RPMI8226 (cell line): ENCODE results near the gene KANSL1.
"Not testable (repeated sequence)": the region's sequence is repeated elsewhere in the genome, so short reads cannot be mapped to it uniquely, and the experiment has no call there.

Experiments
- DNase-seq: peaks from one replicate; pipeline ENCODE4 v3.0.0-alpha.2; 2015

Gene KANSL1

GRCh38 chr17:46192439-46193150 is 634 bp downstream of the KANSL1 start:
- peak; percentile 71 for DNase-seq

- no peak for DNase-seq
Observed at GRCh38 chr17:46192189-46192438, 1.1 kb downstream of the KANSL1 start.

- peak; percentile 40 for DNase-seq
Observed at GRCh38 chr17:46191322-46192188, 1.7 kb downstream of the KANSL1 start.

- no peak for DNase-seq
Observed at GRCh38 chr17:46190763-46191162, 2.5 kb downstream of the KANSL1 start.

- DNase-seq = not testable (repeated sequence)
Observed at GRCh38 chr17:46186827-46187235, 6.4 kb downstream of the KANSL1 start.

- DNase-seq = no peak
Observed at GRCh38 chr17:46184696-46185095, 8.5 kb downstream of the KANSL1 start.

GRCh38 chr17:46183383-46183782 is 9.8 kb downstream of the KANSL1 start:
- DNase-seq = not testable (repeated sequence)

GRCh38 chr17:46182961-46183360 is 10.3 kb downstream of the KANSL1 start:
- no peak for DNase-seq

- no peak for DNase-seq
Observed at GRCh38 chr17:46181940-46182339, 11.3 kb downstream of the KANSL1 start.

- DNase-seq = not testable (repeated sequence)
Observed at GRCh38 chr17:46181316-46181715, 11.9 kb downstream of the KANSL1 start.

- no peak for DNase-seq
Observed at GRCh38 chr17:46180892-46181274, 12.3 kb downstream of the KANSL1 start.

- DNase-seq = not testable (repeated sequence)
Observed at GRCh38 chr17:46180185-46180891, 12.9 kb downstream of the KANSL1 start.

- DNase-seq = no peak
Observed at GRCh38 chr17:46179375-46179999, 13.7 kb downstream of the KANSL1 start.

- no peak for DNase-seq
Observed at GRCh38 chr17:46178550-46179214, 14.5 kb downstream of the KANSL1 start.

GRCh38 chr17:46176975-46177374 is 16.3 kb downstream of the KANSL1 start:
- no peak for DNase-seq

GRCh38 chr17:46175891-46176290 is 17.3 kb downstream of the KANSL1 start:
- no peak for DNase-seq

GRCh38 chr17:46173153-46173552 is 20.1 kb downstream of the KANSL1 start:
- DNase-seq = no peak

GRCh38 chr17:46171939-46172338 is 21.3 kb downstream of the KANSL1 start:
- DNase-seq = no peak

- no peak for DNase-seq
Observed at GRCh38 chr17:46170639-46171429, 22.4 kb downstream of the KANSL1 start.

- no peak for DNase-seq
Observed at GRCh38 chr17:46169913-46170638, 23.2 kb downstream of the KANSL1 start.
